Measurements from ENCODE around the gene SLC26A4. TPM values are rescaled to one million over a fixed set of nuclear protein-coding genes. Genes with fewer than 3 reads are reported as not detected.
A peak's percentile ranks its signal among the peaks of the same experiment; 100 is the strongest.

SLC26A4 gene
- total RNA-seq, 4 donors from 2014 or later = 0.39 to 0.66 (median 0.51) TPM

DNA sequence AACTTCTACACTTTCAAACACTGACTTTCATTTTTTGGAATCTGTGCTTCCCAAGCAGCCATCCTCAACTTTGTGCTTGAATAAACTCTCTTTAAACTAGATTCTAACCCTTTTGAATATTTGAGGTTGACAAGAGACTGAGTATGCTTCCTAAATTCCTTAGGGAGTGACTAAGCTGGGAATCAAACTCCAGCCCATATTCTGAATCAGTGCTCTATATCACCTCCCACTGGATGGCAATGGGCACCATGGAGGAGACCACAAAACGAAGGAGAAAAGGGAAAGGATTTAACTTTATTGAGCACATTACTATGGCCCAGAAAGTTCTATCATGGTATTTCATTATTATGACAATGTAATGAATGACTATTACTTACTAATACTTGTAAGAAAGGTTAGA lies 17.2 kb upstream of the SLC26A4 start:
- WGBS, 2 donors = 61 to 80% methylated on average over 1 of the region's 1 CpG
- Histone ChIP-seq H3K4me3 (no peak overlapping the region), H3K36me3 (no peaks in the 10 kb centered on the region), H3K9me3 (no peaks in the 10 kb centered on the region), H3K4me1 (peaks cover 0 to 6% (median 0%) of the 10 kb centered on the region in 4 donors), H3K27me3 (no peaks in the 10 kb centered on the region), H3K27ac (no peak overlapping the region)
- no peak for DNase-seq (ENCODE audit: low spot score in 2 of 2)
- TF ChIP-seq CTCF (IDR thresholded peaks at IDR 0.05) (no peak), POLR2A (IDR thresholded peaks at IDR 0.05) (no peak), EP300 (IDR thresholded peaks at IDR 0.05) (no peak)

- no peaks in the 10 kb centered on the region for H3K27me3 ChIP-seq
- peaks cover 0 to 6% (median 0%) of the 10 kb centered on the region in 4 donors for H3K4me1 ChIP-seq
- H3K36me3 ChIP-seq = no peaks in the 10 kb centered on the region
- 79 to 85% methylated on average over 1 of the region's 1 CpG for WGBS, 2 donors
- DNase-seq (ENCODE audit: low spot score in 2 of 2) = no peak
- no peak overlapping the region for H3K4me3 ChIP-seq
- H3K9me3 ChIP-seq = no peaks in the 10 kb centered on the region
- TF ChIP-seq CTCF (IDR thresholded peaks at IDR 0.05) (no peak), EP300 (IDR thresholded peaks at IDR 0.05) (no peak), POLR2A (IDR thresholded peaks at IDR 0.05) (no peak)
- peak overlapping the region in 1 of 4 donors; percentile 24 for H3K27ac ChIP-seq
Observed at GRCh38 chr7:107643938-107644308, 16.7 kb upstream of the SLC26A4 start.

GRCh38 chr7:107644309-107644974 lies 16.2 kb upstream of the SLC26A4 start:
- H3K4me1 ChIP-seq = peaks cover 0 to 6% (median 0%) of the 10 kb centered on the region in 4 donors
- no peaks in the 10 kb centered on the region for H3K9me3 ChIP-seq
- no peaks in the 10 kb centered on the region for H3K27me3 ChIP-seq
- no peaks in the 10 kb centered on the region for H3K36me3 ChIP-seq
- TF ChIP-seq CTCF (IDR thresholded peaks at IDR 0.05) (no peak), EP300 (IDR thresholded peaks at IDR 0.05) (no peak), POLR2A (IDR thresholded peaks at IDR 0.05) (no peak)
- 58% methylated on average over 9 of the region's 9 CpGs for WGBS, 2 donors
- H3K4me3 ChIP-seq = no peak overlapping the region
- H3K27ac ChIP-seq = peak overlapping the region in 1 of 4 donors; percentile 24
- DNase-seq (ENCODE audit: low spot score in 2 of 2) = no peak

DNA sequence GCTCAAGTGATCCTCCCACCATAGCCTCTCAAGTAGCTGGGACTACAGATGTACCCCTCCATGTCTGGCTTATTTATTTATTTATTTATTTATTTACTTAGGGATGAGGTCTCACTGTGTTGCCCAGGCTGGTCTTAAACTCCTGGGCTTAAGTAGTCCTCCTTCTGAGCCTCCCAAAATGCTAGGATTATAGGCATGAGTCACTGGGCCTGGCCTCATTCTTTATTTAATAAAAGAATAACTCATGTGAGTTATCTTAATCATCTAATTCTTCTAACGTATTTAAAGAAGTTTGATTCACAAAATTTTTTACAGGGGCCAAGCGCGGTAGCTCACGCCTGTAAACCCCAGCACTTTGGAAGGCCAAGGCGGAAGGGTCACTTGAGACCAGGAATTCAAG lies 8.0 kb upstream of the SLC26A4 start:
- Histone ChIP-seq H3K27ac (no peak overlapping the region), H3K36me3 (no peaks in the 10 kb centered on the region), H3K4me3 (no peak overlapping the region), H3K9me3 (peaks cover 0 to 7% (median 0%) of the 10 kb centered on the region in 4 donors), H3K4me1 (no peaks in the 10 kb centered on the region), H3K27me3 (no peaks in the 10 kb centered on the region)
- TF ChIP-seq CTCF (IDR thresholded peaks at IDR 0.05) = no peak
- WGBS, 2 donors = 91 to 93% methylated on average over 5 of the region's 5 CpGs
- DNase-seq (ENCODE audit: low spot score in 2 of 2) = no peak

DNA sequence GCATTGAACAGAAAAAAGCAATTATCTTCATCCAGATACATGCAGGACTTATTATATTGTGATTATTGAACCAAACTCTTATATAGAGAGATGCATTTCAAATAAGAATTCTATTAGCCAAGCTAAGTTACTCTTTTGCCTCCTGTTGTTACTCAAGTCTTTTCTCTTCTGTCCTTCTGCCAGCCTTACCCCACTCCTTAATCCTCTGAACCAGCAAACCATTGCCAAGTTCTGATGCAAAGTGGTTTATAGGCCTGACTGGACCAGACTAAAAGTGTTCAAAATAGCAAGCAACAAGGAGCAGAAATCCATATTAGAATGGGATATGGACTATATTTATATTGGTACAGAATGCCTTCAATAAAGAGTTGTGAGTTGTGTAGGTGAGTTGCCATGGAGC lies 2.2 kb upstream of the SLC26A4 start:
- no peak overlapping the region for H3K27ac ChIP-seq
- TF ChIP-seq CTCF (IDR thresholded peaks at IDR 0.05) (no peak), EP300 (IDR thresholded peaks at IDR 0.05) (no peak), POLR2A (IDR thresholded peaks at IDR 0.05) (no peak)
- no peaks in the 10 kb centered on the region for H3K9me3 ChIP-seq
- no peak overlapping the region for H3K4me3 ChIP-seq
- H3K27me3 ChIP-seq = peaks cover 3 to 29% of the 10 kb centered on the region in 2 donors
- no peaks in the 10 kb centered on the region for H3K36me3 ChIP-seq
- H3K4me1 ChIP-seq = peaks cover 0 to 19% (median 14%) of the 10 kb centered on the region in 4 donors
- no peak for DNase-seq (ENCODE audit: low spot score in 2 of 2)

Data from tibial nerve (tissue), 4 donors.